DLD1 (cell line): Measurements from ENCODE around the gene STATH.

Experiments
- in situ Hi-C: cut with HindIII; loops from 2 replicates; pipeline ENCODE4 v1.10.0; 2017; ENCODE audit warnings: low sequenced_read_pairs

STATH gene

DNA sequence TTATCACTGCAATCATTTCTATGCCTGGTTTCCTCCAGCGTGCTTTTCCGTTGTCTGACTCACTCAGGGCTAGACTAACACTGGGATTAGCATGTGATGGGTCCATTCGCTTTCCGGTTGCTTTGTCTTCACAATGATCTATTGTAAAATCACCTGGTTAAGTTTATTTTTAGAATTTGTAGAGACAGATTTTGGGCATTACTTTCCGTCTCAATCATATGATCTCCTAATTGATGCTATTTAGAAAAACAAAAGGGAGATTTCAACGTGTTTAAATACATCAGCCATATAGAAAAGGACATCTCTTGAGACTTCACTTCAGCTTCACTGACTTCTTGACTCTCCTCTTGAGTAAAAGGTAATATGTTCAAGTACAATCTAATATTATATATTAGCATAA, 54.4 kb downstream of the STATH start, which contains the start of gene HTN1:
Gene HTN1, plus strand, starts transcription at position 301 of the 400 bp plus-strand sequence. CDS start 2,639 bp downstream, outside the sequence.
- in situ Hi-C loops = loop anchor here (10.0 kb wide), 1 partner anchor 55 kb away; the partner anchor contains the start of gene STATH
